MG63 (cell line): ENCODE measurements around the gene MYO18B. TPM values are rescaled to one million over a fixed set of nuclear protein-coding genes. Genes with fewer than 3 reads are reported as not detected.

Experiments used
- DNase-seq: peaks from one replicate; pipeline ENCODE4 v3.0.0-alpha.2; 2020
- H3K27me3 ChIP-seq: fragments of 250-450 bp; sonication (Bioruptor Pico); 2 replicates; pipeline ENCODE4 v1.5.1; 2020; ENCODE audit warnings: mild to moderate bottlenecking, moderate library complexity
- H3K36me3 ChIP-seq: fragments of 250-450 bp; sonication (Bioruptor Pico); 2 replicates; pipeline ENCODE4 v1.5.1; 2020; ENCODE audit warnings: mild to moderate bottlenecking, moderate library complexity
- H3K4me3 ChIP-seq: fragments of 250-450 bp; sonication (Bioruptor Pico); 2 replicates; pipeline ENCODE4 v1.5.1; 2020; ENCODE audit warnings: mild to moderate bottlenecking, moderate library complexity
- H3K9me3 ChIP-seq: fragments of 250-450 bp; sonication (Bioruptor Pico); 2 replicates; pipeline ENCODE4 v1.5.1; 2020; ENCODE audit warnings: mild to moderate bottlenecking, moderate library complexity
- total RNA-seq: library from RNA; depleted of rRNA; stranded (reverse); fragments of >200 nt; shearing (Covaris generic); gene quantifications from 2 replicates; pipeline ENCODE4 v1.2.3, GENCODE V29; 2014; ENCODE audit warnings: low replicate concordance

MYO18B gene
- total RNA-seq, 1 experiment from 2014 or later, result not detected

- Histone ChIP-seq H3K4me3 (no peak overlapping the region), H3K27me3 (0 out of 2 replicates have a peak, but pooled peaks cover 3% of the 10 kb centered on the region), H3K9me3 (no peaks in the 10 kb centered on the region), H3K36me3 (no peaks in the 10 kb centered on the region)
- DNase-seq, result no peak
Measured at GRCh38 chr22:25884121-25884520, 142.1 kb downstream of the MYO18B start.

GRCh38 chr22:25888399-25889054 is 146.5 kb downstream of the MYO18B start:
- Histone ChIP-seq H3K36me3 (no peaks in the 10 kb centered on the region), H3K9me3 (no peaks in the 10 kb centered on the region), H3K27me3 (peaks cover 9% of the 10 kb centered on the region), H3K4me3 (no peak overlapping the region)
- no peak for DNase-seq

GRCh38 chr22:25890651-25891050 is 148.7 kb downstream of the MYO18B start:
- Histone ChIP-seq H3K27me3 (peaks cover 9% of the 10 kb centered on the region), H3K4me3 (no peak overlapping the region), H3K9me3 (no peaks in the 10 kb centered on the region), H3K36me3 (no peaks in the 10 kb centered on the region)
- DNase-seq, result no peak

- Histone ChIP-seq H3K36me3 (no peaks in the 10 kb centered on the region), H3K4me3 (no peak overlapping the region), H3K27me3 (peaks cover 9% of the 10 kb centered on the region), H3K9me3 (no peaks in the 10 kb centered on the region)
- DNase-seq, result no peak
Measured at GRCh38 chr22:25892678-25893077, 150.7 kb downstream of the MYO18B start.

GRCh38 chr22:25895678-25896077 is 153.7 kb downstream of the MYO18B start:
- DNase-seq, result no peak
- no peaks in the 10 kb centered on the region for H3K36me3 ChIP-seq
- no peaks in the 10 kb centered on the region for H3K9me3 ChIP-seq
- H3K27me3 ChIP-seq, result peaks cover 2% of the 10 kb centered on the region
- no peak overlapping the region for H3K4me3 ChIP-seq

GRCh38 chr22:25896098-25896497 is 154.1 kb downstream of the MYO18B start:
- Histone ChIP-seq H3K9me3 (no peaks in the 10 kb centered on the region), H3K27me3 (peaks cover 2% of the 10 kb centered on the region; the same call in 1 of the 2 replicates), H3K4me3 (no peak overlapping the region), H3K36me3 (no peaks in the 10 kb centered on the region)
- DNase-seq, result no peak

GRCh38 chr22:25896592-25896991 is 154.6 kb downstream of the MYO18B start:
- H3K27me3 ChIP-seq, result peaks cover 2% of the 10 kb centered on the region; the same call in 1 of the 2 replicates
- H3K4me3 ChIP-seq, result no peak overlapping the region
- H3K36me3 ChIP-seq, result no peaks in the 10 kb centered on the region
- DNase-seq, result no peak
- H3K9me3 ChIP-seq, result no peaks in the 10 kb centered on the region

GRCh38 chr22:25898707-25899365 is 156.8 kb downstream of the MYO18B start:
- DNase-seq, result no peak
- Histone ChIP-seq H3K27me3 (no peaks in the 10 kb centered on the region), H3K9me3 (no peaks in the 10 kb centered on the region), H3K36me3 (no peaks in the 10 kb centered on the region), H3K4me3 (no peak overlapping the region)

GRCh38 chr22:25899566-25899965 is 157.6 kb downstream of the MYO18B start:
- H3K9me3 ChIP-seq, result no peaks in the 10 kb centered on the region
- no peaks in the 10 kb centered on the region for H3K36me3 ChIP-seq
- DNase-seq, result no peak
- no peaks in the 10 kb centered on the region for H3K27me3 ChIP-seq
- no peak overlapping the region for H3K4me3 ChIP-seq

GRCh38 chr22:25900390-25900789 is 158.4 kb downstream of the MYO18B start:
- Histone ChIP-seq H3K9me3 (no peaks in the 10 kb centered on the region), H3K36me3 (no peaks in the 10 kb centered on the region), H3K4me3 (no peak overlapping the region), H3K27me3 (no peaks in the 10 kb centered on the region)
- DNase-seq, result no peak

GRCh38 chr22:25900880-25901279 is 158.9 kb downstream of the MYO18B start:
- Histone ChIP-seq H3K36me3 (no peaks in the 10 kb centered on the region), H3K4me3 (no peak overlapping the region), H3K9me3 (no peaks in the 10 kb centered on the region), H3K27me3 (peaks cover 2% of the 10 kb centered on the region; the same call in 1 of the 2 replicates)
- no peak for DNase-seq

- peaks cover 2% of the 10 kb centered on the region; the same call in 1 of the 2 replicates for H3K27me3 ChIP-seq
- no peaks in the 10 kb centered on the region for H3K36me3 ChIP-seq
- no peaks in the 10 kb centered on the region for H3K9me3 ChIP-seq
- H3K4me3 ChIP-seq, result no peak overlapping the region
- no peak for DNase-seq
Measured at GRCh38 chr22:25902402-25902801, 160.4 kb downstream of the MYO18B start.

- Histone ChIP-seq H3K36me3 (no peaks in the 10 kb centered on the region), H3K4me3 (no peak overlapping the region), H3K27me3 (peaks cover 2% of the 10 kb centered on the region), H3K9me3 (no peaks in the 10 kb centered on the region)
- no peak for DNase-seq
Measured at GRCh38 chr22:25903294-25903693, 161.3 kb downstream of the MYO18B start.

GRCh38 chr22:25908212-25908611 is 166.2 kb downstream of the MYO18B start:
- Histone ChIP-seq H3K36me3 (no peaks in the 10 kb centered on the region), H3K4me3 (no peak overlapping the region), H3K27me3 (peaks cover 33% of the 10 kb centered on the region), H3K9me3 (no peaks in the 10 kb centered on the region)
- DNase-seq, result no peak

- DNase-seq, result no peak
- H3K4me3 ChIP-seq, result no peak overlapping the region
- H3K9me3 ChIP-seq, result no peaks in the 10 kb centered on the region
- H3K36me3 ChIP-seq, result no peaks in the 10 kb centered on the region
- H3K27me3 ChIP-seq, result peaks cover 38% of the 10 kb centered on the region
Measured at GRCh38 chr22:25908755-25909154, 166.8 kb downstream of the MYO18B start.

GRCh38 chr22:25909614-25910387 is 167.8 kb downstream of the MYO18B start:
- H3K9me3 ChIP-seq, result no peaks in the 10 kb centered on the region
- H3K27me3 ChIP-seq, result peaks cover 42% of the 10 kb centered on the region
- H3K4me3 ChIP-seq, result no peak overlapping the region
- no peak for DNase-seq
- no peaks in the 10 kb centered on the region for H3K36me3 ChIP-seq

- Histone ChIP-seq H3K9me3 (no peaks in the 10 kb centered on the region), H3K36me3 (no peaks in the 10 kb centered on the region), H3K4me3 (no peak overlapping the region), H3K27me3 (peaks cover 40% of the 10 kb centered on the region)
- DNase-seq, result no peak
Measured at GRCh38 chr22:25911243-25911972, 169.4 kb downstream of the MYO18B start.
